Rectal smooth muscle tissue (tissue), 1 donor: ENCODE results near the gene PRSS38.

Source experiments
- H3K27ac ChIP-seq: one replicate; pipeline ENCODE4 v1.7.0; 2013; ENCODE audit warnings: low read depth, low read length, inconsistent platforms
- H3K27me3 ChIP-seq: one replicate; pipeline ENCODE4 v1.7.0; 2013; ENCODE audit warnings: low read length; ENCODE audit not compliant: control insufficient read depth, insufficient read depth
- H3K36me3 ChIP-seq: one replicate; pipeline ENCODE4 v1.7.0; 2013; ENCODE audit warnings: low read length; ENCODE audit not compliant: control insufficient read depth, insufficient read depth
- H3K4me1 ChIP-seq: one replicate; pipeline ENCODE4 v1.7.0; 2013; ENCODE audit warnings: low read length; ENCODE audit not compliant: control insufficient read depth, insufficient read depth
- H3K4me3 ChIP-seq: one replicate; pipeline ENCODE4 v1.7.0; 2013; ENCODE audit warnings: low read length
- H3K9ac ChIP-seq: one replicate; pipeline ENCODE4 v1.7.0; 2013; ENCODE audit warnings: low read length

PRSS38 gene

GRCh38 chr1:227815468-227816409 lies at the start of gene PRSS38:
TSS of gene PRSS38 (plus strand) at chr1:227815675. CDS start at chr1:227815717, 42 bp downstream.
- Histone ChIP-seq H3K4me3 (no peak within 1 kb of the TSS), H3K4me1 (no peaks in the 10 kb centered on the region), H3K9ac (no peak within 1 kb of the TSS), H3K27ac (no peak within 1 kb of the TSS), H3K36me3 (no peaks in the 10 kb centered on the region), H3K27me3 (no peaks in the 10 kb centered on the region)

GRCh38 chr1:227766015-227766634 lies 49.4 kb upstream of the PRSS38 start:
- Histone ChIP-seq H3K9ac (no peak overlapping the region), H3K36me3 (peaks cover 19% of the 10 kb centered on the region), H3K27me3 (no peaks in the 10 kb centered on the region), H3K4me1 (peaks cover 9% of the 10 kb centered on the region), H3K27ac (no peak overlapping the region), H3K4me3 (no peak overlapping the region)

- Histone ChIP-seq H3K27ac (no peak overlapping the region), H3K4me3 (no peak overlapping the region), H3K4me1 (peaks cover 9% of the 10 kb centered on the region), H3K27me3 (no peaks in the 10 kb centered on the region), H3K9ac (no peak overlapping the region), H3K36me3 (peaks cover 19% of the 10 kb centered on the region)
Measured at GRCh38 chr1:227766653-227767277, 48.7 kb upstream of the PRSS38 start.

- no peaks in the 10 kb centered on the region for H3K27me3 ChIP-seq
- H3K27ac ChIP-seq = no peak overlapping the region
- peaks cover 19% of the 10 kb centered on the region for H3K36me3 ChIP-seq
- no peak overlapping the region for H3K4me3 ChIP-seq
- peaks cover 8% of the 10 kb centered on the region for H3K4me1 ChIP-seq
- H3K9ac ChIP-seq = no peak overlapping the region
Measured at GRCh38 chr1:227767401-227768124, 47.9 kb upstream of the PRSS38 start.

- H3K4me1 ChIP-seq = peaks cover 3% of the 10 kb centered on the region
- no peaks in the 10 kb centered on the region for H3K27me3 ChIP-seq
- H3K9ac ChIP-seq = no peak overlapping the region
- H3K4me3 ChIP-seq = no peak overlapping the region
- H3K27ac ChIP-seq = no peak overlapping the region
- H3K36me3 ChIP-seq = peaks cover 19% of the 10 kb centered on the region
Measured at GRCh38 chr1:227768125-227768439, 47.4 kb upstream of the PRSS38 start.

- Histone ChIP-seq H3K4me1 (no peaks in the 10 kb centered on the region), H3K27me3 (no peaks in the 10 kb centered on the region), H3K27ac (no peak overlapping the region), H3K9ac (no peak overlapping the region), H3K36me3 (peaks cover 19% of the 10 kb centered on the region), H3K4me3 (no peak overlapping the region)
Measured at GRCh38 chr1:227768640-227769039, 46.8 kb upstream of the PRSS38 start.

- H3K27me3 ChIP-seq = no peaks in the 10 kb centered on the region
- H3K36me3 ChIP-seq = peaks cover 19% of the 10 kb centered on the region
- H3K27ac ChIP-seq = no peak overlapping the region
- H3K4me1 ChIP-seq = peaks cover 1% of the 10 kb centered on the region
- no peak overlapping the region for H3K9ac ChIP-seq
- no peak overlapping the region for H3K4me3 ChIP-seq
Measured at GRCh38 chr1:227769047-227769935, 46.2 kb upstream of the PRSS38 start.

GRCh38 chr1:227769936-227770494 lies 45.5 kb upstream of the PRSS38 start:
- Histone ChIP-seq H3K27me3 (no peaks in the 10 kb centered on the region), H3K4me3 (no peak overlapping the region), H3K27ac (no peak overlapping the region), H3K36me3 (peaks cover 19% of the 10 kb centered on the region), H3K9ac (no peak overlapping the region), H3K4me1 (peaks cover 8% of the 10 kb centered on the region)

- Histone ChIP-seq H3K27ac (no peak overlapping the region), H3K27me3 (no peaks in the 10 kb centered on the region), H3K36me3 (peaks cover 19% of the 10 kb centered on the region), H3K9ac (no peak overlapping the region), H3K4me3 (no peak overlapping the region), H3K4me1 (peaks cover 15% of the 10 kb centered on the region)
Measured at GRCh38 chr1:227770812-227771211, 44.7 kb upstream of the PRSS38 start.

GRCh38 chr1:227771326-227771725 lies 44.1 kb upstream of the PRSS38 start:
- Histone ChIP-seq H3K4me3 (no peak overlapping the region), H3K9ac (no peak overlapping the region), H3K27ac (no peak overlapping the region), H3K27me3 (no peaks in the 10 kb centered on the region), H3K36me3 (peaks cover 20% of the 10 kb centered on the region), H3K4me1 (peaks cover 18% of the 10 kb centered on the region)

GRCh38 chr1:227771771-227772170 lies 43.7 kb upstream of the PRSS38 start:
- Histone ChIP-seq H3K4me1 (peaks cover 20% of the 10 kb centered on the region), H3K4me3 (no peak overlapping the region), H3K9ac (no peak overlapping the region), H3K27ac (no peak overlapping the region), H3K36me3 (peaks cover 22% of the 10 kb centered on the region), H3K27me3 (no peaks in the 10 kb centered on the region)
